Superior temporal gyrus (tissue), 1 donor: Measurements from ENCODE around the gene NFATC1.

Experiments
- DNase-seq: peaks from one replicate; pipeline ENCODE4 v3.0.0-alpha.2; 2016; ENCODE audit errors: extremely low spot score

The NFATC1 gene

DNA sequence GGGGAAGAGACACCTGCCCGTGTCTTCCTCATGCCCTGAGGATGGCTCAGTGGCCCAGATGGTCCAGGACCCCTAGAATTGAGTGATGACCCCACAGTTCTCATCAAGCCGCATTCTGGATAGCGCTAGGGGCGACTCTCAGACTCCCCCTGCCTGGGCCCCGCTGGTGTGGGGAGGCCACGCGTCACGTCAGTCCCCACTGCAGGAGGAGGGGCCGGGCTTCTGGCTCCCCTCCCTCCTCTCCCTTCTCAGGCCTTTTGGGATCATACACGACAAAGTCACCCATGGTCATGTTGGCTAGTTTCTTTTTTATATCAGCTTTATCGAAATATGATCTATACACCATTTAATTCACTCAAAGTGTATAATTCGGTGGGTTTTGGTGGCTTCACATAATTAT, 61.5 kb downstream of the NFATC1 start:
- no peak for DNase-seq

- no peak for DNase-seq
Observed at GRCh38 chr18:79457652-79458051, 61.9 kb downstream of the NFATC1 start.

GRCh38 chr18:79458131-79458838, 62.6 kb downstream of the NFATC1 start:
- DNase-seq: peak; percentile 19

- no peak for DNase-seq
Observed at GRCh38 chr18:79458917-79459803, 63.4 kb downstream of the NFATC1 start.

GRCh38 chr18:79459946-79460480, 64.3 kb downstream of the NFATC1 start:
- DNase-seq: no peak

GRCh38 chr18:79460481-79461300, 65.0 kb downstream of the NFATC1 start:
- DNase-seq: peak; percentile 29

- DNase-seq: no peak
Observed at GRCh38 chr18:79461627-79462026, 65.9 kb downstream of the NFATC1 start.

DNA sequence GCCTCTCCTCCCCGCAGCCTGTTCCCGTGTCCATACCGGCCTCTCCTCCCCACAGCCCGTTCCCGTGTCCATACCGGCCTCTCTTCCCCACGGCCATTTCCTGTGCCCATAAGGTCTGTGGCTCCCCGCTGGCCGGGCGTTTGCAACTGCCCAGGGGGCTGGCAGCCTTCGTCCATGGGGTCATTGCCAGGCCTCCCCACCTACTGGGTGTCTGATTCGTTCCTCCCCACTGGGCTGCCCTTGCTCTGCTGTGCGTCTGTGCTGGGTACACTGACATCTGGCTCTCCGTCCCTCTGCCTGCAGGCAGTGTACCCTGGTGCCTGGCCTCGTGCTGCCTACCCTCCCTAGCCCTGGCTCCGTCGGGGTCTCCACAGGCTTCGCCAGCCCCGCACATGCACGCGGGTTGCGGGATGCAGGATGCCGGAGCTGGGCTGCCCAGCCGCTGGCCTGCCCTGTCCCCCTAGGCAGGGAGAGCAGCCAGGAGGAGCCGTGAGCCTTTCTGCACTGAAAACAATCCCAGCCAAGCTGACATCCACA, 67.8 kb downstream of the NFATC1 start:
- no peak for DNase-seq

- no peak for DNase-seq
Observed at GRCh38 chr18:79465392-79465991, 69.8 kb downstream of the NFATC1 start.

GRCh38 chr18:79466591-79466990, 70.9 kb downstream of the NFATC1 start:
- no peak for DNase-seq

- DNase-seq: no peak
Observed at GRCh38 chr18:79467126-79467525, 71.4 kb downstream of the NFATC1 start.

- no peak for DNase-seq
Observed at GRCh38 chr18:79468119-79468789, 72.5 kb downstream of the NFATC1 start.

GRCh38 chr18:79469309-79469708, 73.6 kb downstream of the NFATC1 start:
- DNase-seq: no peak

DNA sequence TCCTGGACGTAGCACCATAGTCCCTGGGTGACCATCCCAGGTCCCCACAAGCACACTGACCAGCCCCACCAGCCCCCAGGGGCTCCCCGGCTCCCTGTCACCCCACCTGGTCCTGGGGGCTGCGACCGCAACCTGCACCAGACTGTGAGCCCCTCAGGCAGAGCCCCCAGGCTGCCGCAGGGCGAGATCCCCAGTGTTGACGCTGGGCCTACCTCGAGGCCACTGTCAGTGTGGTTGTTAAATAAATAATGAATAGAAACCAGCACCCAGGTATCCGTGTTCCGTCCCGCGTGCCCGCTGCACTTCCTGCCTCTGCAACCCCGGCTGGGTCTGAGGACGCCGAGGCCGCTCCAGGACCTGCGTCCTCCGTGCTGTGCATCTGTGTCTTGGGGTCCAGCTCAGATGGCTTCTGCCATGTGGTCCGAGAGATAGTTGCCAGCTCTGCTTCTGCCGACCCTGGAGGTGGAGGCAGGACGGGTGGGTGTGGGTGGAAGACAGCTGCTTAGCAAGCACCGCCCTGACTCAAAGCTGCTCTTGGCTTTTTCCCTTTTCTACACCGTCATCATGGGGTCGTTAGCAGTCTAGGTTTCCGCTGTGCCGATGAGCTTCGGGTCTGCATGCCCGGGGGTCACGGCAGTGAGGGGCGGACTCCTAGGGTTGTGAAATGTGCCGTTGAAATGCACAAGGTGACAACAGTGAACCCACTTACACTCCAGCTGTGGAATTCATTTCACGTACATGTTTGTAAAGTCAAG, 74.2 kb downstream of the NFATC1 start:
- no peak for DNase-seq

GRCh38 chr18:79470547-79470946, 74.8 kb downstream of the NFATC1 start:
- DNase-seq: no peak

DNA sequence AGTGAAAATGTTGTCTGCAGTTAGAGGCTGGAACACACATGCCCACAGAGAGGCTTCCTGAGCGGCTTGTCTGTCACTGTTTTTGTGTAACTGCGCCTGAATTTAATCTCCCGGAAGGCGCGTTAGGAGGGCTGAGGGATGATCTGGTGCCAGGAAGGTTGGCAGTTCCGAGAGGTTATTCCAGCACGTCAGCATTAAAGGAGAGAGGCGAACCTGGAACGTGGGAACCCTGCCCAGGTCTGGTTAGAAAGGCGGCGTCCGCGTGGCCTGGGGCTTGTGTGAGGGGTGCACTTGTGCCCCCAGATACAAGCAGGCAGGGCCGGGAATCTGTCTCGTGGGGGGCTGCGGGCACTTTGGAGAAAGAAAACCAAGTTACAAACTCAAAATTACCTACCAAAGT, 75.3 kb downstream of the NFATC1 start:
- no peak for DNase-seq

DNA sequence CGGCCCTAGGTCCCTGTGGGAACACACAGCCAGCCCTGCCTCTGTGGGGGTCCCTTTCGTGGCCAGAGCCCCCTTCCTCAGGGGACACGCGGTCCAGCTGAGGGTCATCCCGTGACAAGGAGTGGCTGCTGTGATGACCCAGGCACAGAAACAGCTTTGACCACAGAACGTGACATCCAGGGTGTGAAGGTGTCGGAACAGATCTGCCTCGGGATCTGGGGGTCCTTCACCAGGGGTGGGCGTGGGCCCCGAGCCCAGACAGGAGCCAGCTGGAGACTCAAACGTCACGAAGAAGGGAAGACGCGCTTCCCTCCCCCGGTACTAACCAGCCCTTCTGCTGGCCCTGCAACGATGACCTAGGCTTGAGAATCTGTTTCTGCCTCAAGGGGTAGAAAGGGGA, 75.9 kb downstream of the NFATC1 start:
- no peak for DNase-seq

- DNase-seq: no peak
Observed at GRCh38 chr18:79472176-79472575, 76.4 kb downstream of the NFATC1 start.

DNA sequence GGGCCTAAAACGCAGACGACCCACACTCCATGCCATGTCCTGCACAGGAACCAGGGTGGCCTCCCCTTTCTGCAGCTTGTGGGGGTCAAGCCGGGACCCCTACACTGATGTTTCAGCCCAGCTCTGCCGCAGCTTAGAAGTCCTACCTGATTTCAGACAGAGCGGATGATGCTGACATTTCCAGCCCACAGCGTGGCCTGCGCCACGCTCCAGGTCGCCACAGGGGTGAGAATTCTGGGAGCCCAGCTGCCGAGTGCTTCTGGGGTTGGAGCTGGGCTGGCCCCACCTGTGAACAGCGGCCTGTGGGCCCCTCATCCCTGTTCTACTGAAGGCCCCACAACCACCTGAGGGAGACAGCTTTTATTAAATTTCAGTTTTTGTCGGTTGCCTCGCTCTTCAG, 77.2 kb downstream of the NFATC1 start:
- no peak for DNase-seq
